HG03378 (cell line): Measurements from ENCODE around the gene SAMD10.
"Not testable (repeated sequence)": the region's sequence is repeated elsewhere in the genome, so short reads cannot be mapped to it uniquely, and the experiment has no call there.

ENCODE experiments used
- ATAC-seq: cut with Tn5 transposase; IDR thresholded peaks from one replicate; pipeline ENCODE4 v1.9.1; 2021; ENCODE audit warnings: mild to moderate bottlenecking, moderate library complexity; ENCODE audit not compliant: unreplicated experiment

The SAMD10 gene

GRCh38 chr20:63969838-63970713 is 9.4 kb downstream of the SAMD10 start, which contains the start of gene ZNF512B:
ZNF512B (minus strand) TSS chr20:63969930; CDS start chr20:63967950, 1,980 bp downstream.
- no peak for ATAC-seq

- no peak for ATAC-seq
Measured at GRCh38 chr20:63968928-63969760, 10.3 kb downstream of the SAMD10 start.

- no peak for ATAC-seq
Measured at GRCh38 chr20:63968136-63968927, 11.1 kb downstream of the SAMD10 start.

GRCh38 chr20:63967330-63968135 is 11.9 kb downstream of the SAMD10 start:
- ATAC-seq = no peak

- ATAC-seq = no peak
Measured at GRCh38 chr20:63966944-63967322, 12.5 kb downstream of the SAMD10 start.

- no peak for ATAC-seq
Measured at GRCh38 chr20:63966172-63966943, 13.1 kb downstream of the SAMD10 start.

- ATAC-seq = no peak
Measured at GRCh38 chr20:63964412-63964811, 15.0 kb downstream of the SAMD10 start.

- ATAC-seq = no peak
Measured at GRCh38 chr20:63963784-63964301, 15.6 kb downstream of the SAMD10 start.

GRCh38 chr20:63963348-63963741 is 16.1 kb downstream of the SAMD10 start:
- ATAC-seq = no peak

- no peak for ATAC-seq
Measured at GRCh38 chr20:63962426-63963347, 16.8 kb downstream of the SAMD10 start.

- ATAC-seq = no peak
Measured at GRCh38 chr20:63961664-63962425, 17.6 kb downstream of the SAMD10 start.

GRCh38 chr20:63960654-63961621 is 18.5 kb downstream of the SAMD10 start:
- not testable (repeated sequence) for ATAC-seq

GRCh38 chr20:63959699-63960075 is 19.8 kb downstream of the SAMD10 start:
- ATAC-seq = no peak

- no peak for ATAC-seq
Measured at GRCh38 chr20:63958964-63959698, 20.3 kb downstream of the SAMD10 start.

- no peak for ATAC-seq
Measured at GRCh38 chr20:63958471-63958870, 21.0 kb downstream of the SAMD10 start.
